ENCODE measurements around the gene CD99L2.

- TF ChIP-seq CTCF (IDR thresholded peaks at IDR 0.05) (no peak), POLR2A (IDR thresholded peaks at IDR 0.05) (no peak)
These were observed 17.7 kb downstream of the CD99L2 start for GRCh38 chrX:150880808-150881165.
